CD1c-positive myeloid dendritic cell (primary cell): ENCODE measurements around the gene CASK.
"Not testable (repeated sequence)": the region's sequence is repeated elsewhere in the genome, so short reads cannot be mapped to it uniquely, and the experiment has no call there.

Experiments
- DNase-seq: peaks from one replicate; pipeline ENCODE4 v3.0.0-alpha.2; 2016; ENCODE audit errors: extremely low spot score

Gene CASK

DNA sequence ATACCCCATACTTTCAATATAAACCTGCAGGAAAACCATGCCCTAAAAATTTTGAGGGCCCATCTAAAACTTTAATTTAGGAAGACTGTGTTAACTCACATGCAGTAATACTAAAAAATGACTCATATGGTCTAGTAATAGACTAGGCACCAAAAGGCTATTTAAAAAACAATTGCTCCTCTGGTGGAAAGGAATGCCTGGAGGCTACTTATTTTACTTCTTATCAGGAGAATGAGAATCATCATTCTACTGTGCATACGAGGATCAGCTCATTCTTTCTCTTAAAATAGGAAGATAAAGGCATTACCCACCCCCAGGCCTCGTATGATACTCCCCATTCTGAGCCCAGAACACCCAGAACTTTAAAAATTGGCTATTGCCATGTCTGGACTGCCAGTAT, 277.2 kb downstream of the CASK start:
- not testable (repeated sequence) for DNase-seq

DNA sequence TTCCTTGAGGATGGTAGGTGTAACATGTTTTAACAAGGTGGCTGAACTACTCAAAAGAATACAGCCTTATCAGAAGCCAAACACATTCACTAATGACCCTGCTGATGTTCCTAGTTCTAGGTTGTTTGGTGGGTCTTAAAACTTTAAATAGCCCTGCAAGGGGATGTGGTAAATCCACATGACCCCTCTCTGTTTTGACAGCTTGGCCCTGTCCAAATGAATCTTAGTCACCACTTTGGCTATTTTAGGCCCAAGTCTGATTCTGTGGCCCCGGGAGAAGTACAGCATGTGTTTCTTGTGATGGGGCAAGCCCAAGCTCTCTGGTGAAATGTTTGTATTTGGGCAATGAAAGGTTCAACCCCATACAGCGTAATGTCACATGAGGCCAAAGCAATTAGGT, 289.1 kb downstream of the CASK start:
- DNase-seq, result no peak

DNA sequence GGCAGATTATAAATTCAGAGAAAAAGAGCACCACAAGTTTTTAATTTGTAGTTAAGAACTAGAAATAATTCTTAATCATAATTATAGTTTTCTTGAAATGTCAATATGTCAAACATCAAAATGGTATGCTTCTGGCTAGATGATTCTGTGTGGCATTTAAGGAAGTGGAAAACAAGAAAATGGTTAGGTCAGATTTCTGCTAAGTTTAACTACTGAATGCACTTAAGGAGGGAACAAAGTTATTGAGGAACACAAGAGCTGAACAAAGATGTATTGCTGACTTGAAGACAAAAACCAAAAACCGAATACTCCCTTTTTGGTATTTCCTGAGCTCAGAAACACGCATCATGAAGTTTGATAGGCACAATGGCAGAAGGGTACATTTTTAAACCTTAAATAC, 293.3 kb downstream of the CASK start:
- no peak for DNase-seq

DNA sequence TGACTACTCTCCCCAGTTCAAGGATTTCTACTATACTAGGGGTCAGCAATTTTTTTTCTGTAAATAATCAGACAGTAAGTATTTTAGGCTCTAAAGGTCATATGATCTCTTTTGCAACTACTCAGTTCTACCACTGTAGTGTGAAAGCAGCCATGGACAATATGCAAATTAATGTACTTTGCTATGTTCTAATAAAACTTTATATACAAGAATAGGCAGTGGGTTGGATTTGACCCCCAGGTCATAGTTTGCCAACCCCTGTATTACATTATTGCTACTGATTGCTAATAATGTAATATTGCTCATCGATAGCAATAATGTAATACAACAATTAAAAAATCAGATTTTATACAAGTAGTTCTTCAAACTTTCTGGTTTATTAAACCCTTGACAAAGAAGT, 293.8 kb downstream of the CASK start:
- DNase-seq, result no peak

DNA sequence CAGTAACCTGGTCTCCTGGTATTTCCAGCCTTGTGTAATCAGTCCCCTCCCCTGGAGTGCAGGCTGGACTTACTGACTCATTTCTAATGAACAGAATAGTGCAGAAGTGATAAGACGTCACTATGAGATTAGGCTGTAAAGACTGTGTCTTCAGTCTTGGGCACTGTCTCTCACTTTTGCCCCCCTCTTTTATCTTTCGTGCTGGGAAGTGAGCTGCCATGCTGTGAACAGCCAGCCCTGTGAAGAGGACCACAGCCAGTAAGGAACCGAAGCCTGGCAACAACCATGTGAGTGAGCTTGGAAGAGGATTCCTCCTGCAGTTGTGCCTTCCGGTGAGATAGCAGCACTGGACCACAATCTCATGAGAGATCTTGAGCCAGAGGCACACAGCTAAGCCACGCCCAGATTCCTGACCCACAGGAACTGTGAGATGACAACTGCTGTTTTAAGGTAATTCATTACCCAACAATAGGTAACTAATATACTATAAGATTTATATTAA, 302.1 kb downstream of the CASK start:
- DNase-seq, result peak; percentile 1

DNA sequence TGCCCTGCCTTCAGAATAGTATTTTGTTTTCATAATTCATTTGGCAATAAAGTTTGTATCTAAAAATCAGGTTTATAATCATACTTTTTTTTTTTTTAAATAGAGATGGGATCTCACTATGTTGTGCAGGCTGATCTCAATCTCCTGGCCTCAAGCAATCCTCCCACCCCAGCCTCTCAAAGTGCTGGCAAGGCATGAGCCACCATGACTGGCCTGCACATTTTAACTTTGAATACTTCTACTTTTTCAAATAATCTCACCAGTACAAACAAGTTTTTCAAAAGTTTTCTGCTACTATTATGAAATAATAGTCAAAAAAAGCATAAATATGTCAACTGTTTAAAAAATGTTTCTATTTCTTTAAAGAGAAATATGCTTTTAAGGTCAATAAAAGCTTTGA, 304.1 kb downstream of the CASK start:
- no peak for DNase-seq

DNA sequence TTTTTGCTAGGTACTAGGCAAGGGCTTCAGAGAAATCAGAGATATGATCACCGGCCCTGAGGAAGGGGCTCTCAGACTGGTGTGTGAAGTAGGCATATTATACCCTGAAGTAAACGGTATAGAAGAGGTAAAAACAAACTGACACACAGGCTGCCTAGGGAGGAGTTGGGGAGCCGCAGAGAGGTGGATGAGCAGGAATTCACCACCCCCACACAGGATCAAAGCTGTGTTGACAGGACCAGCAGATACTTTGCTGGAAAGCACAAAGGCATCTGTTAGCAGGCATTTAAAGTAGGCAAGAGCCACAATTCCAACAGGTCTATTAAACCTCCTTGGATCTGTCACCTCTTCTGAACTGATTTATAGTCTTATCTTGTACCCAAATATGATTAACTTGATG, 306.4 kb downstream of the CASK start:
- DNase-seq, result no peak

DNA sequence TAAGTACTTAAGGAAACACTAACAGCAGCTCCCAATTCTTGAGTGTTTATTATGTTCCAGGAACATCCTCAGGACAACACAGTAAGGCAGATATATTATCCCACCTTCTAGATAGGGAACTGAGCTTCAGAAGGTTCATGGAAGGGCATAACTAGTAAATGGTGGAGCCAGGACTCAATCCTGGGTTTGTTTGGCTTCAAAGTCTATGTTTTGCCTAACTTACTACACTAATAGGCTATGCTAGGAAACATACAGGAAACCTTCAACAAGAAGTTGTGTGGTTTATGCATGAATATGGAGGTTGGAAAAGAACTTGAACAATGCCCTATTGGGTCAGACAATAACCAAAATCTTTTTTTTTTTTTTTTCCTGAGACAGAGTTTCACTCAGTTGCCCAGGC, 307.1 kb downstream of the CASK start:
- DNase-seq, result no peak

DNA sequence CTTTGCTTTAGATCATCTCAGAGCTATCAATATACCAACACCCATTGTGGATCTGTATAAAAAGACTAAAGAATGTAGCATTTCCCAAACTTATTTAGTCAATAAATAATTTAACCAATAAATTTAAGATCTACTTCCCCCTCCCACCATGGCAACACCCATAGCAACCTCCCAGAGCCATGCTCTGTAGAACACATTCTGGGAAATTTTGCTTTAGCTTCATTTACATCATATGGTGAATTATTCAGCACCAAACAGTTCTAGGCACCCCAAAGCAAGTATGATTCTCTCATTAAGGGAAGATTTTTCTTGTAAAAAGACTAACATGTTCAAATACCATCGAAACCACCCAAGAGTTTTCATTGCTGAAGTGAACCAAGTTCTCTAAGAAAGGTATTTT, 315.1 kb downstream of the CASK start:
- DNase-seq, result no peak

DNA sequence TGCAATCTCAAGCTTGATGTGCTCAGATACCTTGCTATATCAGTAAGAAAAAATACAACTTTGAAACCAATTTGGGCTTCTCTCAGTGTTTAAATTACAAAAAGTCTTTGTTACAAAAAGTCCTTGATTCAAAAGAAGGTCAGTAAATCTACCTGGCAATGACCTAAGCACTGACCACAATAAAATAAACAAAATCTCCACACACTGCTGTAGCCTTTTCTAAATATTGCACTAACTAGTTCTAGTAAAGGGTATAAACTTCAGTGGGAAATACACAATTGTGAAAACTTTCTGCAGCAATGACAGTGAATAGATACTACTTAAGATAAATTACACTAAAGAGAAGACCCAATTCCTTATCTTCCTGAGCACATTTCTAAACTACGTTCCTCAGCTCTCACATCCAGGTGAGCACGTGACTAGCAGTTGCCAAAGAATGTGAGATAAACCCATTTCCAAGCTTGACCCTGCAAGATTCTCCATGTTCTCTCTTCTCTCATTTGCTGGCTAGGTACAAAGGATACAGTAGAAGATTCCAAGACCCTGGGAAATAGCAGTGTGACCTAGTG, 316.0 kb downstream of the CASK start:
- no peak for DNase-seq

DNA sequence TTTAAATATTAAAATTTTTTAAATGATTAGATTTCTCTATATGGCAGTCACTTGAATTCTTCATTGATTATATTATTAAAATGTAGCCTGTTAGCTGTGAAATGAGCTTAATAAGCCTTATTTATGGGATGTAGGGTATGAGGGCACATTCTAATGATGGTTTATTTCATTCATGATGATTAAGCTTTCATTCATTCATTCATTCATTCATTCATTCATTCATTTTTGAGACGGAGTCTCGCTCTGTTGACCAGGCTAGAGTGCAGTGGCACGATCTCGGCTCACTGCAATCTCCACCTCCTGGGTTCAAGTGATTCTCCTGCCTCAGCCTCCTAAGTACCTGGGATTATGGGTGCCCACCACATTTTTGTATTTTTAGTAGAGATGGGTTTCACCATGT, 317.3 kb downstream of the CASK start:
- DNase-seq, result not testable (repeated sequence)

DNA sequence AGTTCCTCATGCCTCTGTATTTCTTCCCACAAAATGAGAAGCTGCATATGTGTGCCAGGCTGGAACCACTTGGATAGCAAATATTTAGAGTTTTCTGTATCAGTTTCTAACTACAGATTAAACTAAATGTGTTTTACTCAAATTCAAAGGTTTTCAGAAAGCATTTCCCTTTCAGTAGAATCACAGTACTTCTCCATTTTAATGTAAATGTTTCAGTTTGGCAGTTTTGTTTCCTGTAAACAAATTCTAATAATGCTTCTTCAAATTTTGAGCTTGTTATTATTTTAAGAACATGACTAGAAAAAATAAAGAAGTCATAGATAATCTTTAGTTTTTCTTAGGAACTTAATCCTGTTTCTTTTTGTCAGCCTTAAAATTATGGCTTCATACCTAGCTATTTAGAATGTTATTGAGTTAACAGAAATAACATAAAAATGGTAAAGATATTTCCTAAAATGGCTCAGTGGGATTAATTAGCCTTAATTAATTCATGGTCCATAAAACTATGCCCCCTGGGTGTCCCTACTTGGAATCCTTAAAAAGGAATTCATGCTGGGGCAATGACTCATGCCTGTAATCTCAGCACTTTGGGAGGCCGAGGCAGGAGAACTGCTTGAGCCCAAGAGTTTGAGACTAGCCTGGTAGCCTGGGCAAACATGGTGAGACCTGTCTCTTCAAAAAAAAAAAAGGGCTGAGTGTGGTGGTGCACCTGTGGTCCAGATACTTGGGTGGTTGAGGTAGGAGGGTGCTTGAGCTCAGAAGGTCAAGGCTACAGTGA, 318.4 kb downstream of the CASK start:
- peak; percentile 39 for DNase-seq

DNA sequence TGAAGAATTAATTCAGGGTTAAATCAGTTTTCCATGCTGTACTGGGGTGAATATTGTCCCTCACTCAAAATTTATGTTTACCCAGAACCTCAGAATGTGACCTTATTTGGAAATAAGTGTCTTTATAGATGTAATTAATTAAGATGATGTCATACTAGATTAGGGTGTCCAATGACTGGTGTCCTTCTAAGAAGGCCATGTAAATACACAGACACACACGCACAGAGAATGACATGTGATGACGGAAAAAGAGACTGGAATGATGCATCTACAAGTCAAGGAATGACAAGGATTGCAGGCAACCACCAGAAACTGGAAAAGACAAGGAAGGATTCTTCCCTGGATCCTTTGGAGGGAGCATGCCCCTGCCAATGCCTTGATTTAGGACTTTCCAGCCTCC, 319.2 kb downstream of the CASK start:
- DNase-seq, result no peak

DNA sequence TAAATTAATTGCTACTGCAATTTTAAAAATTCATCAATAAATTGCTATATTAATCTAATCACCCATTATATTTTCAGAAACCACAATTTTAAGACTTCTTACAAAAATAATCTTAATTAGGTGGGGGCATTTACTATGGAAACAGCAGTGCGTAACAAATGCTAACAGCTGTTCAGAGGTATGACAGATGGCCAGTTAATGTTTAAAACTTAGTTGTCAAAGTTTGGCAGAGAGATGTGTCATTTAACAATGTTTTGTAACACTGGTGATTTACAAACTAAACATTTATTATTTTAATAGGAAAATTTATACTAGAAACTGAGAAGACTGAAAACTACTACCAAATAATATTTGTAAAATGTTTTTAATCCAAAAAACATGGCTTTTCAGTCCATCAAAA, 319.8 kb downstream of the CASK start:
- DNase-seq, result no peak

DNA sequence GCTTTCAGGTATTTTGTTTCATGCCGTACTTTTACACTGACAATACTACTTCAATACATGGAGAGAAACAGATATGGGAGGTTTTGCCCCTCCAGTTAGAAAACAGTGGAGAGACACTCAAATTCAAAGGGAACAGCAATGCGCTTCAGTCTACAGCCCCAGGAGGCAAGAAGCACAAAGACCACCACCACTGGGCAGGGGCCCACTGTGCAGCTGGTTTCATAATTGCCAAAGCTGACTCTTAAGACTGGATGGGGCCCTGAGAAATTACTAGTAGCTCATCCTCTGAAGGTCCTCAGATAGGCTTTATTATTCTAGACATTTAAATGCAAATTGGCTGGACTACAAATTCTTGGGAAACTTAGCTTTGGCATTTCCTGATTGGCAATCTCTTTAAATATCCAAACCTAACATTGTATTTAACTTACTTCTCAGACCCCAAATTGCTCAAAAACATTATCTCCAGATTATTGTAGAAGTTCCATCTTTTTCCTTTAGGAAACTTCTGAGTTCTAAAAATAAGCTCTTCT, 320.5 kb downstream of the CASK start:
- no peak for DNase-seq

DNA sequence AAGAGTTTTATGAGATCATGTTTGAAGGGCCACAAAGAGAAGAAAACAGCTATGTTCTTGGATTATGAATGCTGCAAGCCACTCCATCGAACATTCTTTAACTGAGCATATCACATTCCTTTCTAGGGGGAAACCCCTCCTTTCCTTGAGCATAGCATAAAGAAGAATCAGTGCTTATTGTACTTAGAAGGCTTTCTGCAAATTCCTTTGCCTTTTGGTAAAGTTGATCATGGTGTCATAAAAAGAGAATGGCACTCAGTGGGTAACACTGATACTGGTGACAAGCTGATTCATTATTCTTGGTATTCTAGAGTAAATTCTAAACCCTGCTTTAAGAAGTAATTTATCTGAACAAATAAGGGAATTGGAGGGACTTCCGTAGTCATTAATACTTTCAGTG, 323.1 kb downstream of the CASK start:
- no peak for DNase-seq

DNA sequence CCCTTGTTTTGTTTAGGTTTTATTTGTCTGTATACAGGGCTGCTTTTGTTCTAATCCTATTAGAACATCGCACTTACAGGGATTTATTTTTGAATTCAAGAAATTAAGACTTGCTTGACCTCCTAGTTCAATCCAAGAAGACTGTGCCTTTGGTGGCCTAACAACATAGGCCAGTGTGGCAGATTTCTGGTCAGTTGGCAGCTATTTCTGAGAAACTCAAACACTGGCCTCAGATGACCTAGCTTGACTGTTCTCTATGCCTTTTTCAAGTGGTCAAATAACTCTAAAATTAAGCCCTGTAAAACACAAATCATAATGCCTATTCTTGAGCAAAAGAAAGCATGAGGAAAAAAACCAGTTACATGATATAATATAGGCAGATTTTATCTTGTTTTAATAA, 323.8 kb downstream of the CASK start:
- DNase-seq, result no peak

DNA sequence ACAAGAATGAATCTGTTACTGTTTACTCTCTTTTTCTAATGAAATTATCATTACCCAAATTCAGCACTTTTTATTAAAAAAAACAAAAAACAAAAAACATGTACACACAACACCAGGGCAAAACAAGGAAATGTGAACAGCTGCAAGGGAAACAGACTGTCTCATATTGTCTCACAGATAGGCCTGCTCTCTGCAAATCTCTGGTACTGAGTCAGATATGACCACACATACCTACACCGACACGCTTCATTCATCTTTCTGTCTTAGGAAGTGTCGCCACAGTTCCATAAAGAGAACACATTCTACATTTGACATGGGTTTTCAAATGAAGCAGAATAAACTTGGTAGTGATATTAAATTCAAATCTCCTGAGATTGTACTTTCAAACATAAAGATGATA, 326.8 kb downstream of the CASK start:
- no peak for DNase-seq

DNA sequence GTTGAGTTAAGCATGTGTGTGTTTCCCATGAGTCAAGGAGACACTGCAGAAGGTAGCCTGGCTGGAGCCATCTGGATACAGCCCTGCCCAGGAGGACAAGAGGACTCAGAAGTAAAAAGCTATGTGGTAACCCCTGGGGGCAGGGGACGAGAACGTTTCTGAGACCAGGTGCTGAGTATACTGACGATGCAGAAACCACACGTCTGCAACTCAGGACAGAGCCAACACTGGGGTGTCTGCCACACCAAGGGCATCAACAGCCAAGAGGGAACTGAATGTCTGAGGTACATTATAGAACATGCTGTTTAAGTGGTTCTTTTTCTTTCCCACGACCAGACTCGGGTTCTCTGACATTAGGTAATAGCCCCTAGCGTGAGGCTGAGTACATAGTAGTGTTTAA, 328.7 kb downstream of the CASK start:
- no peak for DNase-seq

DNA sequence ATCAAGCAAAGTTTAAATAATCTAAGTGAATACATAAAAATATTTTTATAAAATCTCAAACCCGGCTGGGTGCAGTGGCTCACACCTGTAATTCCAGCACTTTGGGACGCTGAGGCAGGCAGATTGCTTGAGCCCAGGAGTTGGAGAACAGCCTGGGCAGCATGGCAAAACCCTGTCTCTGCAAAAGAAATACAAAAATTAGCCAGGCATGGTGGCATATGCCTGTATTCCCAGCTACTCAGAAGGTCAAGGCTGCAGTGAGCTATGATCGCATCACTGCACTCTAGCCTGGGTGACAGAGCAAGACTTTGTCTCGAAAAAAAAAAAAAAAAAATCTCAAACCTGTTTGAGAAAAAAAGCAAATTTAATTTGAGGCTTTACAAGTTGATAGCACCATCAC, 331.4 kb downstream of the CASK start:
- no peak for DNase-seq

DNA sequence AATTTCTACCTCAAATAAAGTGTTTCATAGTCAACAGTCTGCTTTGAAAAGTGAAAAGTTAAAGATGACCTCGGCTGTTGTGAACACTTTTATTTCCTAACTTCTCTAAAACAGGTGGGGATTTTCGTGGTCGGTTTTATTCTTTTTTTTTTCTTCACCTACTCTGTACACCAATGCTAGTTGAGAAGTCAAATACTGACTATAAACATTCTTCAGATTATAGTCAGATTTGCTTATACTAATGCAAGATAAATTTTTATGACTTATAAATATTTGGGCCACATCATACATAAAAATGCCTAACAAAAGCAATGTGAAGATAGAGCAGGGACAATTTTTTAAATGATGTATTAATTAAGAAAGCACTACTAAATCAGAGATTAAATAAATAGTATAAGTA, 332.7 kb downstream of the CASK start:
- DNase-seq, result no peak

DNA sequence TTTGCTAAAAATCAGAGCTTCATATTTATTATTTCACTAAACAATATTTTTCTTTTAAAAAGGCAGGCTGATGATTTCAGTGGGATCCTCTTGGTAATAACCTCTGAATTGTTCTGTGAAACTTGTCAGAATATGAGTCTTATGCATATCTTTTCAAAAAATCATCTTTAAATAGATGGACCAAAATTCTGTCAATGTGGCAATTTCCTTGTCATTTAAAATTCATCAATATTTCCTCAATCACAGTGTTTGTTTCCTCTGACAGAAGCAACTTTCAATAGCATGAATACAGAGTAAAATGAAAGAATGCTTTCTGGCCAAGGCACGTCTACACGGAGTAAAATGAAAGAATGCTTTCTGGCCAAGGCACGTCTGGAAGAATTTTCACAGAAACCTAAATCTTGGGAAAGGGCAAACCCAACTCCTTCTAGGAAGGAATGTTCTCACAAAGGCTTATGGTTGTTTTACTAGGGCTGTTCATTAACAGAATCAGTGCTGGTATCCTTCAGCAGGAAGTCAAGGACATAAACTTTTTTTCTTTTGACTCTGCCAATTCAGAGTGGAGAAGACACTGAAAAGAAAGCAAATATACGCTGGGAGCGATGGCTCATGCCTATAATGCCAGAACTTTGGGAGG, 333.6 kb downstream of the CASK start:
- no peak for DNase-seq

DNA sequence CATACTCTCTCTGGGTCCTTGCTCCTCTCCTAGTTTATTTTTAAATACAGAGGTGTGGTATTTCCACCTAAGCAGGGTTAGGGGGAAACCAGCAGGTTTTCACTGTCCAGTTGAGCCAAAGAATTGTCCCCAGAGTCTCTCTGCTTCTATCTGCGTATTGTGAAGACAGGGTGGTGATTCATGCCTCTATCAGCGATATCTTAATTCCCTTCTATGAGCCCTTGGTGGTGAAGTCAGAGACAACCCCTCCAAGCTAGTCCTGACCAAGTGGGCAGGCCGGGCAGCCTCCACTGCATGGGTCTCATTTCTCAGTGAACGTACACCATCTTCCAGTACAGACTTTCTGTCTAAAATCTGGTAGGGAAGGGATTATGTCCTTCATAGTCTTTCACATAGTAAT, 335.1 kb downstream of the CASK start:
- DNase-seq, result no peak
